Glomerular visceral epithelial cell (primary cell): ENCODE data around the gene TAMM41.
"Not testable (repeated sequence)": the region's sequence is repeated elsewhere in the genome, so short reads cannot be mapped to it uniquely, and the experiment has no call there.

Experiments
- DNase-seq: peaks from one replicate; pipeline ENCODE4 v3.0.0-alpha.2; 2016; ENCODE audit errors: extremely low spot score

Gene TAMM41

DNA sequence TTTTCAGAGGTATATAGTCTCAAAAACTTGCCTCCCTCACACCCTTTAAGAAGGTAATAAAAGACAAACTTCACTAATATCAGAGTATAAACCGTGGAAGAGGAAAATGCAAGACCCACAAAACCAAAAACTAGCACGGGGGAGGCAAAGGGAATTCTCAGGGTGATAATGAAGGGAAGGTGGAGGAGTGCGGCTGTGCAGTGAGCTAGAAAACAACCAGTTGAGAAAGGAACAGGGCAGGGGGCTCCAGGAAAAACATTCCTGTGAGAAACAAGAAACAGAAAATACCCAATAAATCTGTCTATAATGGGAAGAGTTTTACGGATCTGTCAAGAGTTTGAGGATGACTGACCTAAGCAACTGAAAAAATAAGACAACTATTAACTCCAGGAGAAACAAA is 31.6 kb downstream of the TAMM41 start:
- DNase-seq: no peak

GRCh38 chr3:11814663-11815062 is 32.0 kb downstream of the TAMM41 start:
- no peak for DNase-seq

DNA sequence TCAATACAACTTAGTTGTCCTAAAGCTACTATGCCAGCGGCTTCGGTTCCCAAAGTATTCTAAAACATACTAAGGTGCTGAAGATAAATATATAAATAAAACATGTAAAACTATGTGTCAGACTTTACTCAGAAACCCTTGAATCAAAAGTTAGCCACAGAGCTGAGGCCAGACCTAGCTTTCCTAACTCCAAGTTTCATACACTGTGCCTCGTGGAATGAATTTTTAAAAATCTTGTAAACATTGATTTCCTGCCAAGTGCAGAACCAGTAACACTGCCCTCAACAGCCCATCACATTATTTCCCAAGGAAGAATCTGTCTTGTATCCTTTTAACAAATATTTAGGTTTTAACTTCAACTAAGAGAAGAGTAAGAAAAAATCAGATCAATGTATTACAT is 36.4 kb downstream of the TAMM41 start:
- no peak for DNase-seq

- DNase-seq: no peak
These were observed 38.5 kb downstream of the TAMM41 start for GRCh38 chr3:11808231-11808630.

DNA sequence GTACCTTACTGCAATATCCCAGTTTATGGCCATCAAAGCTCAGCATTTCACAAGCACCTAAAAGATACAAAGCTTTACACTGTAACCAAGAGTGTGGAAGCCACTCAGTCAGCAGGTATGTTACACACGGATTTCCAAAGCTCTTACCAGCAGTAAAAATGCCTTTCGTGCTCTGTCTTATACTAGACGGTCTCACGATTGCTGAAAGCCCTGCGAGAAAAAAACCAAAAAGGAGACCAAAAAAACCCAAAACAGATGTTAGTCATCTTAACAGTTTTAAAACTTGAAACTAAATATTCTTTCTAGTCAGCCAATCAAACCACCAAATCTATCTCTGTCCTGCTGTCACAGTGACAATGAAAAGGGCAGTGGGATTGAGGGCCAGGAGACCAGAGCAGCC is 39.0 kb downstream of the TAMM41 start:
- DNase-seq: no peak

DNA sequence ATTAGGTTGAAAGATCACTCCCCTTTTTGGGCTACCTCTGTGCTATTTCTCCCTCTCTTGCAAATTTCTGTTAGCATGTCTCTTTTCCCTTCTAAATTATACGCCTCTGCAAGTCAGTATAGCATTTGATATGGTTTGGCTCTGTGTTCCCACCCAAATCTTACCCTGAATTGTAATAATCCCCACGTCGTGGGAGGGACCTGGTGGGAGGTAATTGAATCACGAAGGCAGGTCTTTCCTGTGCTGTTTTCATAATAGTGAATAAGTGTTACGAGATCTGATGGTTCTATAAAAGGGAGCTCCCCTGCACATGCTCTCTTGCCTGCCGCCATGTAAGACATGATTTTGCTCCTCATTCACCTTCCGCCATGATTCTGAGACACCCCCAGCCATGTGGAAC is 41.0 kb downstream of the TAMM41 start:
- DNase-seq: no peak

DNA sequence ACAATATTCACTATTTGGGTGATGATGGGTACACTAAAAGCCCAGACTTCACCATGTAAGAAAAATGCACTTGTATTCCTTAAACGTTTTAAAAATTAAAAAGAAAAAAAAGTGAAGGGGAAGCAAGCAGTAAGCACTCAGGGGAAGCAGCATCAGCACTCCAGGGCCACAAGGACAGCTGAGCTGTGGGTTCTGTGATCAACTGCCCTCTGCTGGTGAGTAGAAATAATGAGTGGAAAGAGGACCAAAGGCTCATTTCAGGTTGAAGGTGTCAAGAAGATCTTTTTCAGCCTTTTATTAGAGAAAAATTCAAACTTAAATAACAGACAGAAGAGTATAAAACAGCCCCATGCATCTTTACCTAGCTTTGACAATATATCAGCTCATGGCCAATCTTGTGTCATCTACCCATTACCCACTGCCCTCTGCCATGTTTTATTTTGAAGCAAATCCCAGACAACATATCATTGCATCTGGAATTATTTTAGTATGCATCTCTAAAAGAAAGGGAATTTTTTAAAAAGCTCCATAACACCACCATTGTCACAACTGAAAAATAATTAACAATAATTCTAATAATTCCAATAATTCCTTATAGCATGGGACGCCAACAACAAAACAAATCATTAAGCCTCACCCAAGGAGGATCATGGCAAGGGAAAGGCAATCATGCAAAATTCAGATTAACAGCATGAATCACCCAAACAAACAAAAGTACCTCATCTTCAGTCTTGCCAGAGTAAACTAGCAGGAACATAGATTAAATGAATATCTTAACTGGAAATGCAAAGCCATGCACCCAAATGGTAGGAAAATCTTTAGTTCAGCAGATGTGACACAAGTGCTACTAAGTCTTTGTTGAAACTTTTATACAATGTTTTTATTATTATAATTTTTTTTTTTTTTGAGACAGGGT is 42.5 kb downstream of the TAMM41 start:
- DNase-seq: peak; percentile 54

GRCh38 chr3:11799791-11800190 is 46.9 kb downstream of the TAMM41 start:
- DNase-seq: no peak

DNA sequence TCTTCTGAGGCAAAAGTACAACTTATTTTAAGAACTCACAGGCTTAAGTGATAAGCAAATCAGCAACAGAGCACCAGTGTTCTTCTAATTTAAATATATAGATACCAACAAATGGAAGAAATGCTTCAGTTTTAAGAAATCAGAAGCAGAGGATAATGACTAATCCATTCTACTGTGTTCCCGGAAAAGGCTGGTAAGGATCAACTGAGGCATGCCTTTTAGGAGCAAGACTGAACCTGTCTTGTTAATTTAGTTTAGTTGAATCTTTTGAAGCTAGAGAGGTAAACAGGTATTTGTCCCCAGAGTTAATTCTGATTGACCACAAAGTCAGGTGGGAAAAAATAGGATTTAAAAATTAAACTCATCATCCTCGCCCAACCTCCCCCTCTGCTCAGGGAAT is 51.8 kb downstream of the TAMM41 start:
- no peak for DNase-seq

DNA sequence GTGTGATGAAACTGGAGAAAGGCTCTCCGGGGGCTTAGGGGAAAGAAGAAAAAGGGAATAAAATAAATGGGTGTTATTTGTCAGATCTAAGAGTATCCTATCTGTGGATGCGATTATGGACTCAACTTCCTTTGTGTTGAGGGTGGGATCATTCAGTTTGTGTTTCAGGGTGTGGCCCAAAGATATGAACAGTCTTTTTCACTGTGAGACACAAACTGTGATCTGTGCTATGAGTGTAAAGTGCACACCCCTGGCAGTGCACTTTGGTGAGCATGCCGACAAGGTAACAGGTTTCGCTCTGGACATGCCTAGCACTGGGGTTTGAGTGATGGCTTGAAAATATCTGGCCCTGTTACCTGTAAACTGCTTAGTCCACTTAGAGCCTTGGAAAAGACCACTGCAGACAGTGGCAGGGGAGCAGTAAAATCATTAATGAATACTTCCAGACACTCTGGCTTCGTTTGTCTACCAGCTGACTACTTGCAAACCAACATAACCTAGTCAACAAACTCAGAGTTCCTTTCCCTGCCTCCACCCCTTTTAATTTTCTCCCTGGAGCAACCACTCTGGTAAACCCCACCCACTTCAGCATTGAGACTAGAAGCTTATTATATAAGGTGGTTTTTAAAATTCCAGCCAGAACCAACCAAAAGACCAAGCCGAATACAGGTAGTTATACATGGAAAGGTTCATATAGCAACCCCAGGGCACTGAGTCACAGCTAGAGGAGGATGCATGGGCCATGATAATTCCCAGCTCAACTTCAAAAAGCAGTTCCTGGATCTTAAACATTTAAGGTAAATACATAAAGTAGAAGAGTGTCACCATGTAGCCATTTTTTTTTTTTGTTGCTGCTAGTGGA is 55.1 kb downstream of the TAMM41 start:
- no peak for DNase-seq

- DNase-seq: no peak
These were observed 57.3 kb downstream of the TAMM41 start for GRCh38 chr3:11789412-11789811.

- no peak for DNase-seq
These were observed 61.7 kb downstream of the TAMM41 start for GRCh38 chr3:11784971-11785377.

- no peak for DNase-seq
These were observed 66.3 kb downstream of the TAMM41 start for GRCh38 chr3:11780341-11780740.

DNA sequence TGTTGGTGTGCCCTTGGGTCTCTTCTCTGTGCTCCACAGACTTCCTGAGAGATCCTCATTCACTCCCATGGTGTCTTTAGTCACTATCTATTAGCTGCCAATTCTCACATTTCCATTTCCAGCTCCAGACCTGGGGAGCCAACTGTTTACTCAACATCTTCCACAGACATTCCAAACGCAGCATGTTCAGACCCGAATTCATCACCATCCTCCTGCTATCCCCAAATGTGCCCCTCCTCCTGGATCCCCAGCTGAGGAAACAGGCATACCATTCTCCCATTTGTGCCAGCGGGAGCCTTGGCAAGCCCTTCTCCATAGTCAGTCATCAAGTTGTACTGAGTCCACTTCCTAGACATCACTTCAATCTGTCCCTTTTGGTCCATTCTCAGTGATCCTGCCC is 67.1 kb downstream of the TAMM41 start:
- DNase-seq: no peak

DNA sequence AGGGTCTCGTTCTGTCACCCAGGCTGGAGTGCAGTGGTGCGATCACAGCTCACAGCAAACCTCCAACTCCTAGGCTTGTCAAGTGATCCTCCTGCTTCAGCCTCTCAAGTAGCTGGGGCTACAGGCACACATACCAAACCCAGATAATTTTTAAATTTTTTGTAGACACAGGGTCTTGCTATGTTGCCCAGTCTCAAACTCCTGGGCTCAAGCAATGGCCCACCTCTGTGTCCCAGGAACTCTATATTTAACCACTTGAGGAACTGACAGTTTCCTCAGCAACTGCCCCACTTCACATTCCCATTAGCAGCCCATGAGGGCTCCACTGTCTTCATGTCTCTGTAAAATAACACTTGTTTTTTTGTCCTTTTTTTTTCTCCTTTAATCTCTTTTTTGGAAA is 68.4 kb downstream of the TAMM41 start:
- DNase-seq: no peak

- no peak for DNase-seq
These were observed 70.3 kb downstream of the TAMM41 start for GRCh38 chr3:11776346-11776745.

DNA sequence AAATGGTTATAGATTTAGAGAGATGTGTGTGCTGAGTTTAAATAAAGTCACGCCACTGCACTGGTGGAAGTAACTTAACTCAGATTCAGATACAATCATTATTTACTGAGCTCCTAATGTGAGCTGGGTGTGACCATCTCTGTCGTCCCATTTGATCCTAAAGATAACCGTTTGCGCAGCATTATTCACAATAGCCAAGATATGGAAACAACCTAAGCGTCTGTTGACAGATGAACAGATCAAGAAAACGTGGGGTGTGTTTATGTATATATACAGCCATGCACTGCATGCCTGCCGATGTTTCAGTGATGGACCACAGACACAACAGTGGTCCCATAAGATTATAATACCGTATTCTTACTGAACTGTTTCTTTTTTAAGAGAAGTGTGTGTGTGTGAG is 71.2 kb downstream of the TAMM41 start:
- DNase-seq: no peak

- peak; percentile 51 for DNase-seq
These were observed 72.3 kb downstream of the TAMM41 start for GRCh38 chr3:11774296-11774877.

DNA sequence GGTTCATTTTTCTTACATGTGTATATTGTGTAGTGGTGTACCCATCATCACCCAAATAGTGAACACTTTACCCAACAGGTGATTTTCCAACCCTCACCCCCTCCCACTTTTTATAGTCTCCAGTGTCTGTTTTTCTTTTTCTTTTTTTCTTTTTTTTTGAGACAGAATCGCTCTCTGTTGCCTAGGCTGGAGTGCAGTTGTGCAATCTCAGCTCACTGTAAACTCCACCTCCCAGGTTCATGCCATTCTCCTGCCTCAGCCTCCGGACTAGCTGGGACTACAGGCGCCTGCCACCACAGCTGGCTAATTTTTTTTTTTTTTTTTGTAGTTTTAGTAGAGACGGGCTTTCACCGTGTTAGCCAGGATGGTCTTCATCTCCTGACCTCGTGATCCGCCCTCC is 74.8 kb downstream of the TAMM41 start:
- not testable (repeated sequence) for DNase-seq

DNA sequence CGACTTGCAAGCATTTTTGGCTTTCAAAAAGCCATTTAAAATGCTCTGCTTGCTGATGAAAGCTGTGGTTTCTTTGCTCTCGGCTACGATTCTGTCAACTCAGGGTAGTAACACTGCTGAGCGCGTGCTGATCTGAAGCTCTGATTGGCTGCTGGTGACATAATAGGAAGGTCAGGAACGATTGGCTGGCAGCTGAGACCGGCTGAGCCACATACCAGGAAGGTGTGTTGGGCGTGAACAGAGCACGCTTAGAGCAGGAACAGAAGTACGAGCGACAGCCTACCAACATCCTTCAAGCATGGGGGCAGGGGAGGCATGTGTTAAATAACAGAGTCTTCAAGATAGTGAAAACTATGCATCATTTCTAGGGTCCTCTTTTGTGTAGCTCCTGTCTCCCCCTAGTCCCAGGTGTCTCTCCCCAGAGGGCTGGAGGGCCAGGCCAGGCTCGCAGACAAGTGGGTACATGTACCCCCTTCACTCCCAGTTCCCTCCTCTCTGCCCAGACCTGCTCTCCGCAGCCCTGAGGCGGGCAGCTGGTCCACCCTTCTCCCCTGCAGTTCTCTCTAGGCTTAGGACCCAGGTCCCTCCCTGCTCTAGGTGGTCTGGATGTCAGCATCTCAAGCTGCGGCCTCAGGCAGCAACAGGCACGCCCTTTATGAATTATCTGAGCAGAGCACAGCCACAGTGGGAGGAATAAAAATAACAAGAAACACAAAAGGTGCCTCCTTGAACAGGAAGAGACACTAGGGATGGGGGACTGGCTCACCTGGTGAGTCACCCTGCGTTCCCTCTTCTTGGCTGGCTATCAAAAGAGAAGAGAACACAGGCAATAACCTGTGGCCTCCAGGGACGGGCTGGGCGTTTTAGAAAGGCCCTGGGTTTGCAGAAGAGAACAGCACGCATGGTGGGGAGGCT is 76.0 kb downstream of the TAMM41 start:
- peak; percentile 90 for DNase-seq

DNA sequence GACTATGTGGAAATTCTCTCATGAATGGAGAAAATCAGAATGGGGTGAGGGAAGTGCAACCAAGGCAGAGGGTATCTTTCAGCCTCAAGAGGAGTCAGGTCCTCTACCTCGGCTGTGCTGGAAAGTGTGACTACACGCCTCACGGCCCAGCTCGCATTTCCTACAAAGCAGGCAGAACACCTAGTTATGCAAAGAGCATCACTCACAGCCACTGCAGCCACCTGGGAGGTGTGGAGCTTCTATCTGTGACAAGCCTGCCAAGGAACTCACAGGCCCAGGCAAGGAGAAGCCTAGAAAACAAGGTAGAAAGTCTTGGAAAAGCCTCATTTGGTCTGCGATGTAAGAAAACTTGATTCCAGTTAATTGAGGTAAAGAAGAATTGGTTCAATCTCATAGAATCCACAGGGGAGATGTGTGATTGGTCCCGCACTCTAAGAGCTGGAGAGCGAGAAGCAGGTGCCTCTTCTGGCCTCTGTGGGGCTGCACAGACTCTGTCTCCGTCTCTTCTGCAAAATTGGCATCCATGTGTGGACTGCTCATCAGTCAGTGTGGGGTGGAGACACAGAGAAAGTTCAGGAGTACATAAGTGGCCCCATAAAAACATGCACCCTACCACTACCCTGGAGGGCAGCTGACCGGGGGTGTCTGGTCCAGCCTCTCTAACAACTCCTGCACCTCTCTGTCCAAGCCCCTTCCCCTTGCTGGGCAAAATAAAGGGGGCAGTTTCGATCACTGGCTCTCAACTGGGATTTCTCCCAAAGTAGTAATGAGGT is 76.8 kb downstream of the TAMM41 start:
- no peak for DNase-seq
